Transverse colon (tissue), 4 donors: ENCODE results near the gene SYNE3.
A peak's percentile ranks its signal among the peaks of the same experiment; 100 is the strongest.

ENCODE experiments used
- CTCF ChIP-seq, 5 experiments: fragments of 200-600 bp in 3 of 5; fragments of 450-650 bp in 2 of 5; sonication (generic) in 3 of 5; IDR thresholded peaks; 1 replicate in 2 of 5; 2 replicates in 3 of 5; pipeline ENCODE4 v1.5.1; 2016 to 2017; ENCODE audit warnings: antibody characterized with exemption in 5 of 5, inconsistent platforms in 3 of 5, mild to moderate bottlenecking in 2 of 5, moderate library complexity in 1 of 5
- EP300 ChIP-seq: sonication (generic); formaldehyde crosslinking; IDR thresholded peaks from one replicate; pipeline ENCODE4 v1.6.1; 2017; ENCODE audit warnings: antibody characterized with exemption, low read depth
- POLR2A ChIP-seq: fragments of 450-650 bp; IDR thresholded peaks from one replicate; pipeline ENCODE4 v1.6.1; 2016; ENCODE audit warnings: antibody characterized with exemption, mild to moderate bottlenecking, moderate library complexity
- POLR2AphosphoS5 ChIP-seq, 3 donors: sonication (generic); formaldehyde crosslinking; IDR thresholded peaks; one replicate each; pipeline ENCODE4 v1.6.1; 2016; ENCODE audit warnings: antibody characterized with exemption in 3 of 3

- TF ChIP-seq POLR2AphosphoS5 (IDR thresholded peaks at IDR 0.05) (peak in 1 of 3 donors; percentile 35), CTCF (IDR thresholded peaks at IDR 0.05) (peak; percentile 78 to 85 (median 80)), EP300 (no peak), POLR2A (no peak)
Observed at GRCh38 chr14:95527387-95528002, 11.0 kb upstream of the SYNE3 start.
